ENCODE results near the gene SLC1A1.

SLC1A1 gene

GRCh38 chr9:4620057-4620765, 129.9 kb downstream of the SLC1A1 start:
- DNase-seq (ENCODE audit: low spot score): no peak

- DNase-seq (ENCODE audit: low spot score): no peak
These were observed 130.8 kb downstream of the SLC1A1 start for GRCh38 chr9:4620881-4621555.

DNA sequence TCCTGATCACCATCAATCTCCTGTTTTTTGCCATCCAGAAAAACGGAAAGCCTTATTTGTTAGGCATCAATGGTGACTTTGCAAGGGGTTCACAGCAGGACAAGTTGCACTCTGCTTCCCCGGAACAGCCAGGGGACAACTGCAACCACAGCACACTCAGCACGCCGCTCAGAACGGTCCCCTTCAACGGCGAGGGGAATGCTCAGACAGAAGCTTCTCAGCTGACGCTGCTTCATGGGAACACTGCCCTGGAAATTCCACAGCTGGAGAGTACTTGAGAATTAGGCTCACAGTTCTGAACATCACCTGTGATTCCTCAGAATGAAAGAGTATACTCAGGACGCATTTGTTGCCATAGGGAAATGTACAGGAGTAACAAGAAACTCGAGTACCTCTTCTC, 131.7 kb downstream of the SLC1A1 start:
- DNase-seq (ENCODE audit: low spot score): no peak

GRCh38 chr9:4630836-4631235, 140.6 kb downstream of the SLC1A1 start:
- no peak for DNase-seq (ENCODE audit: low spot score)
